ENCODE data around the gene LAMA2. TPM values are rescaled to one million over a fixed set of nuclear protein-coding genes. Genes with fewer than 3 reads are reported as not detected.

The LAMA2 gene
- total RNA-seq, 1 donor from 2014 or later: 0.23 TPM

DNA sequence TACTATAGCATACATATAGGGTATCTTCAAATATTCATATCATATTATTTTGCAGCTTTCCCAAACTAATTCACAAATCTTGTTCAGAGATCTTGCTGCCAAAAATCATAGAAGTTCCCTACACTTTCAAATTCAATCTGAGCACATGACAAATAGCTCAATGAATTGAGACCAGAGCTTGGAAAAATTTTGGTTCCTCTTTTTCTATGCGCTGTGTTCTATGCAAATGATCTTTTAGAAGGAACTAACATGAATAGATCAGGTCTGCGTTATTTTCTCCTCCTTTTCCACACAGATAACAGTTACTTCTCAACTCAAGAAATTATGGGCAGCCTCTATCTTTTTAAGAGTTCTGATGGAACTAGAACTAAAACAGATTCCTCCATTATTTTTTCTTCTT lies 510.7 kb downstream of the LAMA2 start:
- Mint-ChIP-seq H3K4me1 (ENCODE audit: low read depth) (no peaks in the 10 kb centered on the region), H3K27me3 (ENCODE audit: low read depth) (peaks cover 7% of the 10 kb centered on the region), H3K9me3 (no peaks in the 10 kb centered on the region), H3K4me3 (ENCODE audit: low read depth) (no peak overlapping the region), H3K36me3 (ENCODE audit: low read depth) (no peaks in the 10 kb centered on the region), H3K27ac (no peak overlapping the region)
- DNase-seq (ENCODE audit: low spot score): no peak
- intact Hi-C loops (cut with micrococcal nuclease): no loop called here

DNA sequence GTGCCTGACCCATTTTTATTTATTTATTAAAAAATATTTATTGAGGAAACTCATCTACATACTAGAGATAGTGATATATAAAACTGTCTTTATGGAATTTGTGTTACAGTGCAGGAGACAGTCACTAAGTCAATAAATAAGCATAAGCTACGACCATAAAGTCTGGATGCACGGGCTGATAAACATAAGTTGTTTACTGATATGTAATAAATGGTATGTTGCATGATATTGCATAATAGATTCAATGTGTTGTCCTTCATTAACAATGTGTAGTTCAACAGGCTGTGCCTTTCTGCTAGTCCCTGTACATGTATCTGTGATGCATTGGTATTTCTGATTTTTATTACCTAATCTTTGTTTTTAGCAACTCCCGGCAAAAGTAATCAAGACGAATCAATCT lies 515.8 kb downstream of the LAMA2 start:
- DNase-seq (ENCODE audit: low spot score): no peak
- no peak overlapping the region for H3K27ac Mint-ChIP-seq
- intact Hi-C loops (cut with micrococcal nuclease): no loop called here

DNA sequence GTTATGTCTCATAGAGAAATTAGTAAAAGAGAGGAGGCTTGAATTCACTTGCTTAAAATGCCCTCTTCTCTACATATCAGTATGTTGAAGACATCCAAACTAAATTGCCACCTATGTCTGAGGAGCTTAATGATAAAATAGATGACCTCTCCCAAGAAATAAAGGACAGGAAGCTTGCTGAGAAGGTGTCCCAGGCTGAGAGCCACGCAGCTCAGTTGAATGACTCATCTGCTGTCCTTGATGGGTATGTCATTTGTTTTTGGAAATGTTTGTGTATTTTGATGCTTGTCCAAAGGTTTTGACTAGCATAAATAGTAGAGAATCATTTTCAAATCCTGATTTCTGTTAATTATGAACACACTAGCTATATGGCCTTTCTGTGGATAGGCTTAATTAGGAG lies 519.3 kb downstream of the LAMA2 start:
- no peaks in the 10 kb centered on the region for H3K9me3 Mint-ChIP-seq
- no peaks in the 10 kb centered on the region for H3K4me1 Mint-ChIP-seq (ENCODE audit: low read depth)
- H3K36me3 Mint-ChIP-seq (ENCODE audit: low read depth): no peaks in the 10 kb centered on the region
- H3K27ac Mint-ChIP-seq: no peak overlapping the region
- H3K4me3 Mint-ChIP-seq (ENCODE audit: low read depth): no peak overlapping the region
- intact Hi-C loops (cut with micrococcal nuclease): no loop called here
- DNase-seq (ENCODE audit: low spot score): no peak
- peaks cover 13% of the 10 kb centered on the region for H3K27me3 Mint-ChIP-seq (ENCODE audit: low read depth)

More for the DNA sequence above, 515.8 kb downstream of the LAMA2 start:
- Mint-ChIP-seq H3K27me3 (ENCODE audit: low read depth) (peaks cover 9% of the 10 kb centered on the region), H3K9me3 (no peaks in the 10 kb centered on the region), H3K36me3 (ENCODE audit: low read depth) (no peaks in the 10 kb centered on the region), H3K4me3 (ENCODE audit: low read depth) (no peak overlapping the region), H3K4me1 (ENCODE audit: low read depth) (no peaks in the 10 kb centered on the region)

DNA sequence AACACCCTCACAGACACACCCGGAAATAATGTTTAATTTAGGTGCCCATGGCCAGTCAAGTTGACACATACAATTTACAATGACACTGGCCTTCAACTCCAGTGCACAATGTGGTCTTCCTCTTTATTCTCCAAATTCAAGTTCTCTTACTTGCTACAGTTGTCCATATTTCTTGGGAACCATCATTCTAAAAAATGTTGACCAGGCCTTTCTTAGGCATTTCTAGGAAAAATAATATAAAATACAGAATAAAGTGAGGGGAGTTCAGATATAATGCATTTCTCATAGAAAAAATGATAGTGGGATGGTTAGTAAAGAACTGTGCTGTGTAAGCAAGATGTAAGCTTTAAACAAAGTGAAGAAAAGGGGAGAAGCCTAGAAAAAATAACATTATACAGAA lies 528.2 kb downstream of the LAMA2 start:
- no peaks in the 10 kb centered on the region for H3K9me3 Mint-ChIP-seq
- intact Hi-C loops (cut with micrococcal nuclease): no loop called here
- no peak overlapping the region for H3K4me3 Mint-ChIP-seq (ENCODE audit: low read depth)
- H3K4me1 Mint-ChIP-seq (ENCODE audit: low read depth): no peaks in the 10 kb centered on the region
- DNase-seq (ENCODE audit: low spot score): no peak
- H3K27me3 Mint-ChIP-seq (ENCODE audit: low read depth): peaks cover 4% of the 10 kb centered on the region
- H3K27ac Mint-ChIP-seq: no peak overlapping the region
- no peaks in the 10 kb centered on the region for H3K36me3 Mint-ChIP-seq (ENCODE audit: low read depth)

DNA sequence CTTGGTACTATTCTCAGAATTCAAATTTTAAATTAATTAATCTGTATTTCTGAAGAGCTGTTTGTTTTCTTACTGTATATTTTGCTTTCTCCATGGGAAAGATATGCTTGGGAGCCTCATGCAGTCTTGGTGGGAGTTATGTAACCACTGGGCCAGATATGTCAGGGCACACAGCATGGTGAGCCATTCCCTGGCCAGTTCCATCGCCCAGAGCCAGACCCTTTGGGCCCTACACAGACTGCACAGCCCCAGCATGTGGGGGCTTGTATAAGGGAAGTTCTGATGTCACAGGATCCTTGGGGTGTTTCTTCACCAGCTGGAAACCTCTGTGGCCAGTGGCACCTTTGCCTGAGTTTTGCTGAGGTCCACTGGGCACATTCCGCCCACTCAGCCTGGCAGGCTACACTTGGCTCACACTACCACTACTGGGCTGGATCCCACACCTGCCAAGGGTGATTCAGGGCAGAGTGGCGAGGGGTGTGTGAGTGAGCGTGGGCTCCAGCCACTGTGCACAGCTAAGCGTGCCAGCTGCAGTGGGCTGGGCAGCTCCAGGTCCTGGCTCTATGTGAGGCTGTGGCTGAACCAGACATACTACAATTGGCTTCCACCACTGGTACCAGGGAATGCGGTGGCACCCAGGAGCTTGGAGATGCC lies 533.5 kb downstream of the LAMA2 start:
- no peak for DNase-seq (ENCODE audit: low spot score)
- no peaks in the 10 kb centered on the region for H3K36me3 Mint-ChIP-seq (ENCODE audit: low read depth)
- peaks cover 4% of the 10 kb centered on the region for H3K27me3 Mint-ChIP-seq (ENCODE audit: low read depth)
- intact Hi-C loops (cut with micrococcal nuclease): no loop called here
- no peak overlapping the region for H3K27ac Mint-ChIP-seq
- no peaks in the 10 kb centered on the region for H3K9me3 Mint-ChIP-seq
- no peaks in the 10 kb centered on the region for H3K4me1 Mint-ChIP-seq (ENCODE audit: low read depth)
- no peak overlapping the region for H3K4me3 Mint-ChIP-seq (ENCODE audit: low read depth)

DNA sequence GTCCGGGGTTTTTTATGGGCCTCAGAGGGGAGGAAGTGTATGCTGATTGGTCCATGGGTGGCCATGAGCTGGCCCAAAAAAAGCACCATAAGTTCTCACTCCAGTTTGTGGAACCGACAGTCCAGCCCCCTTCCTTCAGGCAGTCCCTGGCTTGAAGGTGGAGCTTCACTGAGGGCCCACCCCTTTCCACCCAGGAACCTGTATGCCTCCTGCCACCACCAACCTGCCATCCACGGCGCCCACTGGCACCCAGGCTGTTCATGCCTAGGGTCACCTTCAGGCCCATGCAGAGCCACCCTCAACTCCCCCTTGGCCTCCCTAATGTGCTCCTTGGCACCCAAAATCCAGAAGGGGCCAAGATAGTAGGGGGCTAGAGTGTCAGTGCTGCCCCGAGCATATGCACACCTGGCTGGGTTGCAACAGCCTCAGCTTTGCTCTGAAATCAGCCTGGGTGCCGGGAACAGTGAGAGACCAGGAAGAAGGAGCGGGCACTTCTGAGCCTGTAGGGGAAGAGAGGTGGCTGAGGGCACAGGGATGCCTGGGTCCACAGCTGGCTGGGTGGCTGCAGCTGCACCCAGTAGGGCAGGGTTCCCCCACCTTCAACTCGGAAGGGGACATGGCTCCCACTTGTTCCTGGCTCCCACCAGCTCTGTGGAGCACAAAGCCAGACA lies 534.6 kb downstream of the LAMA2 start:
- H3K27ac Mint-ChIP-seq: no peak overlapping the region
- H3K9me3 Mint-ChIP-seq: no peaks in the 10 kb centered on the region
- DNase-seq (ENCODE audit: low spot score): no peak
- H3K4me3 Mint-ChIP-seq (ENCODE audit: low read depth): no peak overlapping the region
- H3K27me3 Mint-ChIP-seq (ENCODE audit: low read depth): peaks cover 2% of the 10 kb centered on the region
- no peaks in the 10 kb centered on the region for H3K4me1 Mint-ChIP-seq (ENCODE audit: low read depth)
- intact Hi-C loops (cut with micrococcal nuclease): no loop called here
- no peaks in the 10 kb centered on the region for H3K36me3 Mint-ChIP-seq (ENCODE audit: low read depth)

DNA sequence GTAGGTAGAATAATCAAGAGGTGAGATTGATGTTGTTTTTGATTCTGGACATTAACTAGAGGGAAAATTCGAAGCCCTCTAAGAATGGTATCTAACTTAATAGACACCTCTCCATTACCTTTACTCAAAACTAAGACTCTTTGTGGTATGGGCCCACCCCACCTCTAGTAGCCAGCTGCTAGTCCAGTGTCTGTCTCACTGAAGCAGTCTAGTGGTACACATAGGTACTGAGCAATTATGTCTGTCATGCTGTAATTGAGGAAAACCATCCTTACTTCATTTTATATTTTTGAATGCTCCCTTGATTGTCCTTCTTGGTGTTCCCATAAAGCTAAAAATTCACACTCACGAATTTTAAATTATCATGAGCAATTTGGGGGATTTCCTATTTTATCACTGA lies 536.4 kb downstream of the LAMA2 start:
- H3K4me3 Mint-ChIP-seq (ENCODE audit: low read depth): no peak overlapping the region
- H3K4me1 Mint-ChIP-seq (ENCODE audit: low read depth): no peaks in the 10 kb centered on the region
- intact Hi-C loops (cut with micrococcal nuclease): no loop called here
- DNase-seq (ENCODE audit: low spot score): no peak
- no peak overlapping the region for H3K27ac Mint-ChIP-seq
- no peaks in the 10 kb centered on the region for H3K9me3 Mint-ChIP-seq
- H3K27me3 Mint-ChIP-seq (ENCODE audit: low read depth): no peaks in the 10 kb centered on the region
- no peaks in the 10 kb centered on the region for H3K36me3 Mint-ChIP-seq (ENCODE audit: low read depth)

DNA sequence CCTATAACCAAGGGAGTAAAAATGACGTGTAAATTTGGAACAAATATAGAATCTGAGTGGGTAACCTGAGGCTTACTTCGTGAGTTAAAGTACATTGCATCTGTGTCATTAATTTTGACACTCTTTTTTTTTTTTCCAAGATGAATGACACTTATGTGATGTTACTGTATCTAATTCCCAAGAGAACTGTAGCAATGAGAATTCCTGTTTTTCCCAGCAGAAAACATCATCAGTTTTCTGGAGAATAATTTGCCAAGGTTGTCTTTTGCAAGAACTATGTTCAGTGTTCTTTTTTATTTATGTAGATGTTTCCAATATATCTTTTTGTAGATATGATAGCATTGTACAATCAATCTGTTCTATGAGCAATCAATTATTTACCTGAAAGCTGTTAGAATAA lies 543.4 kb downstream of the LAMA2 start:
- Mint-ChIP-seq H3K36me3 (ENCODE audit: low read depth) (no peaks in the 10 kb centered on the region), H3K4me1 (ENCODE audit: low read depth) (peaks cover 2% of the 10 kb centered on the region), H3K27ac (no peak overlapping the region), H3K4me3 (ENCODE audit: low read depth) (no peak overlapping the region), H3K9me3 (no peaks in the 10 kb centered on the region), H3K27me3 (ENCODE audit: low read depth) (no peaks in the 10 kb centered on the region)
- DNase-seq (ENCODE audit: low spot score): no peak
- intact Hi-C loops (cut with micrococcal nuclease): no loop called here

DNA sequence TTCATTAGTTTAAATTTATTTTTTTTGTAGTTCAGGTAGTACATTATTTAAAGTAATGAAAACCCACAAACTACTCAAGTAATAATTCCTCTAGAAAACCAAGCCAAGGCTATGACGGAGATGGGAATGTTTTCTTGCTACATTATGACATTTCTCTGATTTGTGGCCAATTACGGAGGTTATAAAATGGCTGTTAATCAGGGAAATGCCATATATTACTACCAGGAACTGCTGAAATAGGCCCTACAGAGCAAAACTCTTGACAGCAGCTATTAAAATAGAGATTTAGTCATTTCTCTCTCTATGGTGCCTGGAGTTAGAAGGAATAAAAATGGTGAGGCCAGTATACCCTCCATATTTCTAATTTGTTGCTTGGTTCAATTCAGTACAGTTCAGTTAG lies 547.0 kb downstream of the LAMA2 start:
- Mint-ChIP-seq H3K4me1 (ENCODE audit: low read depth) (peaks cover 2% of the 10 kb centered on the region), H3K4me3 (ENCODE audit: low read depth) (no peak overlapping the region), H3K27me3 (ENCODE audit: low read depth) (peaks cover 5% of the 10 kb centered on the region), H3K27ac (no peak overlapping the region), H3K9me3 (no peaks in the 10 kb centered on the region), H3K36me3 (ENCODE audit: low read depth) (no peaks in the 10 kb centered on the region)
- intact Hi-C loops (cut with micrococcal nuclease): no loop called here
- DNase-seq (ENCODE audit: low spot score): no peak

DNA sequence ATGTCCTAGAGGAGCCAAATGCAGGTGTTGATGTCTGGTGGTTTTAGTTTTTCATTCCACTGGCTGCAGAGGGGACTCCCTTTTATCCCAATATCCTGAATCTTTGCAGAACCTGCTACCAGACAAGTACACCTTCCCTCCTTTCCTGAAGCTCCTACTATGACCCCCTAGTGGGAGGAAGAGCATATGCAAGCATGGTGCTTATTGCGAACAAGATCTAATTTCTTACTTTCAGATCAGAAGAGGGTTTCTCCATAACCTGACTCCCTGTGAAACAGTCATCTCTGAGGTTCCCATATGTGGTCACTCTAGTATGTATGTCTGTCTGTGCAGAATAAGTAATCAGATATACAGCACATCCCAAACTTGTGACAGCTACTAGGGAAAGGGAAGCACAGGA lies 549.8 kb downstream of the LAMA2 start:
- no peak overlapping the region for H3K4me3 Mint-ChIP-seq (ENCODE audit: low read depth)
- no peaks in the 10 kb centered on the region for H3K36me3 Mint-ChIP-seq (ENCODE audit: low read depth)
- H3K4me1 Mint-ChIP-seq (ENCODE audit: low read depth): peaks cover 2% of the 10 kb centered on the region
- intact Hi-C loops (cut with micrococcal nuclease): no loop called here
- H3K27ac Mint-ChIP-seq: no peak overlapping the region
- H3K27me3 Mint-ChIP-seq (ENCODE audit: low read depth): peaks cover 11% of the 10 kb centered on the region
- H3K9me3 Mint-ChIP-seq: no peaks in the 10 kb centered on the region
- DNase-seq (ENCODE audit: low spot score): no peak

DNA sequence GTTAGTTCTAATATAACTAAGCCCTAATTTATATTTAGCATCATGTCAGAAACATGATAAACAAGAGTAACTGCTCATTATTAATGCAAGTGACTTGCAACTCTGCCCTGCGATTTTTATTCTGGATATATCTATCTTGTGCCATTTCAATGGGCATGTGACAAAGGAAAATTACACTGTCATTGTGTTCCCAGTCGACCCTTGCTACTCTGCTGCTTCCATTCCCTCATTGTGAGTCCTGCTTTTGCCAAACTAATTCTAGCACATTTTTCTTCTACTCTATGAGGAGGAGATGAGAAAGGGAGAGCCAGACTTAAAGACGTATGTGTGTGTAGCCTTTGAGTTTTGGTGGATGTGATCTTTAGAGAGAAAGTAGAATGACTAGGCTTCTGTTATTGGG lies 551.2 kb downstream of the LAMA2 start:
- intact Hi-C loops (cut with micrococcal nuclease): no loop called here
- no peak for DNase-seq (ENCODE audit: low spot score)
- Mint-ChIP-seq H3K4me1 (ENCODE audit: low read depth) (peaks cover 2% of the 10 kb centered on the region), H3K4me3 (ENCODE audit: low read depth) (no peak overlapping the region), H3K9me3 (no peaks in the 10 kb centered on the region), H3K27ac (no peak overlapping the region), H3K36me3 (ENCODE audit: low read depth) (no peaks in the 10 kb centered on the region), H3K27me3 (ENCODE audit: low read depth) (peaks cover 11% of the 10 kb centered on the region)

DNA sequence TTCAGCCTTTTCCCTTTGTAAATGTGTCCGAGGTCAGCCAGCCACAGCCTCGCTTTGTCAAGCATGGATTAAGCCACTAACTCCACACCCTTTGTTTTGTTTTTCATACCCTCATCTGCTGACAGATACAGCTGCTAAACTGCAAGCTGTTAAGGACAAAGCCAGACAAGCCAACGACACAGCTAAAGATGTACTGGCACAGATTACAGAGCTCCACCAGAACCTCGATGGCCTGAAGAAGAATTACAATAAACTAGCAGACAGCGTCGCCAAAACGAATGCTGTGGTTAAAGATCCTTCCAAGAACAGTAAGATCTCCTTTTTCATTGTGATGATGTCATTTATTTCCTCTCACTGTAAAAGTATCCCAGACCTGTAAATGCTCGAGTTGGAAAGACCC lies 557.8 kb downstream of the LAMA2 start:
- no peaks in the 10 kb centered on the region for H3K9me3 Mint-ChIP-seq
- H3K4me1 Mint-ChIP-seq (ENCODE audit: low read depth): peaks cover 21% of the 10 kb centered on the region
- no peak overlapping the region for H3K4me3 Mint-ChIP-seq (ENCODE audit: low read depth)
- H3K27ac Mint-ChIP-seq: no peak overlapping the region
- DNase-seq (ENCODE audit: low spot score): no peak
- H3K27me3 Mint-ChIP-seq (ENCODE audit: low read depth): peaks cover 6% of the 10 kb centered on the region
- no peaks in the 10 kb centered on the region for H3K36me3 Mint-ChIP-seq (ENCODE audit: low read depth)
- intact Hi-C loops (cut with micrococcal nuclease): no loop called here

DNA sequence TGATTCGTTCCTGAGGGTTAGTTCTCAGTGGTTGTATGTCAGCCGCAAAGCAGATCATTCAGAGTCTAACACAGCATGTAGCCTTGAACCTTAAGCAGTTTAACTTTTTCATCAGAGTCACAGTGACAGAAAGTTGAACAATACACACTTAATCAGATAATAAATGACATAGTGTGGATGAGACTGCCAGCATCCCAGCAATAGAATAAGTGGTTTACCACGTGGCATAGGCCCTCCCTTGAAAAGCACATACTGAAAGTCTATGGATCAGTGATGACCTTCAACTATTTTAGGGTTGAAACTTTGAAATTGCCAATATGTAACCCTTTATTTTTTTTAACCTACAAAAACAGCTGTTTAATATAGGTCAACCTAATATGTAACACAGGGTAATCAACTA lies 561.7 kb downstream of the LAMA2 start:
- H3K36me3 Mint-ChIP-seq (ENCODE audit: low read depth): no peaks in the 10 kb centered on the region
- no peak overlapping the region for H3K27ac Mint-ChIP-seq
- no peak for DNase-seq (ENCODE audit: low spot score)
- no peaks in the 10 kb centered on the region for H3K27me3 Mint-ChIP-seq (ENCODE audit: low read depth)
- H3K9me3 Mint-ChIP-seq: no peaks in the 10 kb centered on the region
- H3K4me3 Mint-ChIP-seq (ENCODE audit: low read depth): no peak overlapping the region
- intact Hi-C loops (cut with micrococcal nuclease): no loop called here
- peaks cover 45% of the 10 kb centered on the region for H3K4me1 Mint-ChIP-seq (ENCODE audit: low read depth)
